HCT116 (cell line): ENCODE results near the gene AFDN. TPM values are rescaled to one million over a fixed set of nuclear protein-coding genes. Genes with fewer than 3 reads are reported as not detected.

Experiments
- ATAC-seq: fragments of 200-7000 bp; cut with Tn5 transposase; 2 replicates; pipeline ENCODE4 v1.9.1; 2020; ENCODE audit warnings: mild to moderate bottlenecking, moderate library complexity
- BruUV-seq: library from RNA; stranded (reverse); fragments of 400-500 nt; replicated peaks from 2 replicates; lab custom pipeline; 2021; lab: Mats Ljungman, UMichigan
- CTCF ChIA-PET: fragments of 300-600 bp; sonication (Branson Sonifier 250); formaldehyde crosslinking; loops from one replicate; lab custom pipeline; 2021; ENCODE audit warnings: antibody characterized with exemption; lab: Charles Lee
- POLR2A ChIA-PET: fragments of 300-600, 350-600 bp; sonication (Branson Sonifier 250); formaldehyde crosslinking; loops from one replicate; lab custom pipeline; 2021; ENCODE audit warnings: antibody characterized with exemption; lab: Charles Lee
- RAD21 ChIA-PET, 2 experiments: fragments of 300-600 bp; sonication (Branson Sonifier 250); formaldehyde crosslinking; loops; one replicate each; lab custom pipeline; 2023; ENCODE audit warnings: low total read pairs in 2 of 2; ENCODE audit not compliant: uncharacterized antibody in 2 of 2, unreplicated experiment in 2 of 2, low non-redundant PET in 1 of 2; lab: Charles Lee
- DNase-seq: peaks from one replicate; pipeline ENCODE4 v3.0.0-alpha.2; 2010; ENCODE audit warnings: low read depth, low spot score
- H2AFZ ChIP-seq: fragments of 200-600 bp; shearing (Covaris generic), sonication (generic); 2 replicates; pipeline ENCODE4 v1.6.1; 2017; ENCODE audit warnings: low read depth, mixed run types, mixed read lengths, antibody characterized with exemption, low read length; ENCODE audit not compliant: poor library complexity, severe bottlenecking
- H3K27ac ChIP-seq: 2 replicates; pipeline ENCODE4 v1.5.1; 2012; ENCODE audit warnings: low read depth, low read length
- H3K27me3 ChIP-seq: fragments of 200-600 bp; sonication (generic); 2 replicates; pipeline ENCODE4 v1.6.1; 2016; ENCODE audit warnings: mixed run types, low read length, mixed read lengths; ENCODE audit not compliant: insufficient read depth
- H3K36me3 ChIP-seq, 2 experiments: fragments of 200-500 bp in 1 of 2; fragments of 200-600 bp in 1 of 2; sonication (Bioruptor generic) in 1 of 2; sonication (generic) in 1 of 2; 2 replicates each; pipeline versions ENCODE4 v1.5.1 to v1.6.1; 2014 to 2016; ENCODE audit warnings: low read length in 2 of 2, inconsistent platforms in 1 of 2, mixed read lengths in 1 of 2, mixed run types in 1 of 2; ENCODE audit not compliant: insufficient read depth in 2 of 2, control insufficient read depth in 1 of 2
- H3K4me1 ChIP-seq, 2 experiments: fragments of 200-600 bp in 1 of 2; sonication (generic) in 1 of 2; 2 replicates each; pipeline versions ENCODE4 v1.5.1 to v1.6.1; 2012 to 2017; ENCODE audit warnings: low read length in 2 of 2, inconsistent platforms in 1 of 2, mild to moderate bottlenecking in 1 of 2, mixed read lengths in 1 of 2, mixed run types in 1 of 2, moderate library complexity in 1 of 2; ENCODE audit not compliant: insufficient read depth in 2 of 2, control insufficient read depth in 1 of 2
- H3K4me2 ChIP-seq: fragments of 200-600 bp; sonication (generic); 2 replicates; pipeline ENCODE4 v1.6.1; 2017; ENCODE audit warnings: mixed run types, low read length, mixed read lengths
- H3K4me3 ChIP-seq, 2 experiments: fragments of 200-600 bp in 1 of 2; sonication (generic) in 1 of 2; replicated peaks in 1 of 2; 2 replicates each; pipeline ENCODE4 v1.5.1; 2011 to 2016; ENCODE audit warnings: low read length in 2 of 2, control low read depth in 1 of 2, low read depth in 1 of 2, mild to moderate bottlenecking in 1 of 2, mixed read lengths in 1 of 2, mixed run types in 1 of 2
- H3K79me2 ChIP-seq: fragments of 200-600 bp; sonication (generic); 2 replicates; pipeline ENCODE4 v1.6.1; 2017; ENCODE audit warnings: mild to moderate bottlenecking, mixed run types, low read length, moderate library complexity, mixed read lengths; ENCODE audit not compliant: insufficient read depth
- H3K9ac ChIP-seq: fragments of 200-600 bp; sonication (generic); 2 replicates; pipeline ENCODE4 v1.6.1; 2016; ENCODE audit warnings: low read length, mixed read lengths
- H3K9me2 ChIP-seq: fragments of 200-600 bp; sonication (generic), shearing (Covaris generic); 2 replicates; pipeline ENCODE4 v1.6.1; 2017; ENCODE audit warnings: mixed run types, mild to moderate bottlenecking, moderate library complexity; ENCODE audit not compliant: insufficient read depth
- H3K9me3 ChIP-seq, 2 experiments: fragments of 200-500 bp in 1 of 2; fragments of 200-600 bp in 1 of 2; sonication (Bioruptor generic) in 1 of 2; sonication (generic) in 1 of 2; 2 replicates each; pipeline ENCODE4 v1.6.1; 2014 to 2017; ENCODE audit warnings: low read length in 2 of 2, mixed read lengths in 2 of 2, inconsistent platforms in 1 of 2, low read depth in 1 of 2, mild to moderate bottlenecking in 1 of 2, mixed run types in 1 of 2, moderate library complexity in 1 of 2; ENCODE audit not compliant: control insufficient read depth in 1 of 2, insufficient read depth in 1 of 2
- H4K20me1 ChIP-seq: fragments of 200-600 bp; sonication (generic), shearing (Covaris generic); 2 replicates; pipeline ENCODE4 v1.6.1; 2017; ENCODE audit warnings: mixed run types, mild to moderate bottlenecking, moderate library complexity; ENCODE audit not compliant: insufficient read depth
- CBX3 ChIP-seq: IDR thresholded peaks from 2 replicates; pipeline ENCODE4 v1.6.1; 2012; ENCODE audit warnings: low read depth
- CTCF ChIP-seq, 3 experiments: fragments of 200-600 bp in 1 of 3; sonication (generic) in 1 of 3; IDR thresholded peaks in 2 of 3; conservative IDR thresholded peaks in 1 of 3; 2 replicates each; pipeline ENCODE4 v1.5.1; 2012 to 2017; ENCODE audit warnings: low read depth in 2 of 3, low read length in 2 of 3, antibody characterized with exemption in 1 of 3, borderline replicate concordance in 1 of 3, control low read depth in 1 of 3, mild to moderate bottlenecking in 1 of 3, mixed read lengths in 1 of 3, mixed run types in 1 of 3, moderate library complexity in 1 of 3; ENCODE audit not compliant: insufficient read depth in 1 of 3
- EGR1 ChIP-seq: IDR thresholded peaks from 2 replicates; pipeline ENCODE4 v1.6.1; 2012; ENCODE audit warnings: low read depth
- ELF1 ChIP-seq: IDR thresholded peaks from 2 replicates; pipeline ENCODE4 v1.6.1; 2012; ENCODE audit warnings: low read depth, borderline replicate concordance
- EZH2 ChIP-seq: fragments of 200-600 bp; sonication (generic); IDR thresholded peaks from 2 replicates; pipeline ENCODE4 v1.6.1; 2017; ENCODE audit warnings: antibody characterized with exemption, mixed run types
- MAX ChIP-seq: IDR thresholded peaks from 2 replicates; pipeline ENCODE4 v1.6.1; 2012
- RAD21 ChIP-seq: IDR thresholded peaks from 2 replicates; pipeline ENCODE4 v1.6.1; 2012; ENCODE audit warnings: low read depth, mild to moderate bottlenecking
- REST ChIP-seq: IDR thresholded peaks from 2 replicates; pipeline ENCODE4 v1.6.1; 2012; ENCODE audit warnings: low read depth
- SP1 ChIP-seq: IDR thresholded peaks from 2 replicates; pipeline ENCODE4 v1.6.1; 2012; ENCODE audit warnings: low read depth
- TCF7L2 ChIP-seq: IDR thresholded peaks from 2 replicates; pipeline ENCODE4 v1.7.0; 2011; ENCODE audit warnings: borderline replicate concordance, inconsistent platforms; ENCODE audit not compliant: insufficient read depth, insufficient read length; ENCODE audit errors: extremely low read depth
- intact Hi-C: fragments of 100-400 bp; cut with micrococcal nuclease; formaldehyde crosslinking; loops from 2 replicates; pipeline ENCODE4 v1.10.0; 2022
- total RNA-seq: library from RNA; stranded (reverse); gene quantifications from one replicate; pipeline ENCODE4 v1.2.1, GENCODE V29; 2021; ENCODE audit not compliant: unreplicated experiment

Gene AFDN
- total RNA-seq, 1 experiment from 2014 or later: 59.4 TPM

DNA sequence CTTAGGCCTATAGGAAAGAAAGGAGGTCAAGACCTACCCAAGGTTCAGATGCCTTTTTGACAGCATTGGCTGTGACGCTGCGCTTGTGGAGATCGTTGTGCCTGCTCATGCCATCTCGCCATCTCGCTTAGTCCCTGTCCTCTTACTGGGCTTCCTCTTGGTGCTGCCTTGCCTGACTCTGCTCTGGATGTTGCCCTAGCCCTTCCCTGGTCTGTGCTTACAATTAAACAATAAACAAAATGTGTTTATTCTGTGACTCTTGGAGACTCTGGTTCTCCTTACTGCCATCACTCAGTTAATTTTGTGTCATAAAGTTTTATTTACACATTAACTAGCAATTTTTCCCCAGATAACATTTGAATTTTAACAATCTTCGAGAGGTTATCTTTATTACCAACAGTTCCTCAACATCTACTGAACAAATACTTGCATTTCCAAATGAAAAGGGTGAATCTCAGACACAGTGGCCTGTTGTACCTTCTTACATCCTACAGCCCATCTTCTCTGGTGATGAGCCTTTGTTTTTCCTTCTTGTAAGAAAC, 11.6 kb downstream of the AFDN start (continued):
- TF ChIP-seq EZH2 (no peak), SP1 (no peak), CBX3 (no peak), TCF7L2 (no peak)
- TF ChIP-seq, all 23 proteins: peak for 0

DNA sequence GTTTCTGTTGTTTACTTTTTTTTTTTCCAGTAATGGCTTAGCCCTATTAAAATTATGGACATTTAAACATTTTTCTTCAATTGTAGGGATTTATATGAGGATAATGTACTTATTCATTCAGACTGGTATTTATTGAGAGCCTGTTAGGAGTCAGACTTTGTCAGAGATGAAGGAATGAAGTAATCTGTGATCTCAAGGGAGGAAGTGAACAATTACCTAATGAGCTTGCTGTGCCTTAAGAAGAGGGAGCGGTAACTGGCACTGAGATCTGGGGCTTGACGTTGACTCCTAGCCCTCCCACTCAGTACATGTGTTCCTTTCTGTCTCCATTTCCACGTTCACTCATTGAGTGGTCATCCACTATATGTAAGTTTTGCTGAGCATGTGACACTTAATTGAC, 12.6 kb downstream of the AFDN start:
- no peak for TF ChIP-seq RAD21
- TF ChIP-seq MAX: no peak
- TF ChIP-seq ELF1: no peak
- TF ChIP-seq SP1: no peak
- TF ChIP-seq REST: no peak
- no peak for TF ChIP-seq CTCF (IDR thresholded peaks at IDR 0.05 in 2 of 3, conservative IDR thresholded peaks at IDR 0.05 in 1 of 3; ENCODE audit: borderline replicate concordance in 1 of 3, insufficient read depth in 1 of 3, low read depth in 2 of 3, low read length in 2 of 3)
- no peak for TF ChIP-seq EGR1
- H3K4me1 ChIP-seq: no peaks in the 10 kb centered on the region
- no peaks in the 10 kb centered on the region for H3K36me3 ChIP-seq
- no peak overlapping the region for H3K9ac ChIP-seq
- ATAC-seq (no peak), DNase-seq (no peak)
- BruUV-seq: no TSS peak
- ChIA-PET RAD21 (no interaction called here), POLR2A (no interaction called here), CTCF (no interaction called here)
- no peak overlapping the region for H3K4me2 ChIP-seq
- H2AFZ ChIP-seq: no peak overlapping the region
- no peak overlapping the region for H3K4me3 ChIP-seq
- intact Hi-C loops: no loop called here
- peaks cover 100% of the 10 kb centered on the region for H3K79me2 ChIP-seq
- H3K27ac ChIP-seq: no peak overlapping the region
- H4K20me1 ChIP-seq: peaks cover 21% of the 10 kb centered on the region; the same call in 1 of the 2 replicates
- H3K9me2 ChIP-seq: no peaks in the 10 kb centered on the region
- H3K9me3 ChIP-seq: no peaks in the 10 kb centered on the region
- no peaks in the 10 kb centered on the region for H3K27me3 ChIP-seq
